ENCODE measurements around the gene PRCD.

Gene PRCD

DNA sequence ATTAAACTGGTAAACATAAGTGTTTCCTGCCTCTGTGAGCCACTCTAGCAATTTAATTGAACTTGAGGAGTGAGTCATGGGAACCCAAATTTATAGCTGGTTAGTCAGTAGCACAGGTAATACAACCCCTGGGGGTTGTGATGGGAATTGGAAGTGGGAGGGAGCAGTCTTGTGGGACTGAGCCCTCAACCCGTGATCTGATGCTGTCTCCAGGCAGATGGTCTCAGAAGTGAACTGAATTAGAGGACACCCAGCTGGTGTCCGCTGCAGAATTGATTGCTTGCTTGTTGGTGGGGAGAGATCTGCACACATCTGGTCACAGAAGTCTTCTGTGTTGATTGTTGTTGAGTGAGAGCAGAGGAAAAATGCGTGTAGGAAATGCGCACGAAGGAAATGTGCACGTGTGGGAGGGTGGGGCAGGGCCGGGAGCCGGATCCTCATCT lies 53.6 kb downstream of the PRCD start:
- H3K4me3 ChIP-seq (ENCODE audit: low read length): no peak overlapping the region
- H3K4me1 ChIP-seq (ENCODE audit: insufficient read depth, low read length): no peaks in the 10 kb centered on the region
- no peaks in the 10 kb centered on the region for H3K36me3 ChIP-seq (ENCODE audit: insufficient read depth, low read length)
- no peaks in the 10 kb centered on the region for H3K9me3 ChIP-seq (ENCODE audit: low read length)
- H3K27me3 ChIP-seq (ENCODE audit: insufficient read depth, low read length): peaks cover 4% of the 10 kb centered on the region
- no peak overlapping the region for H2AFZ ChIP-seq (ENCODE audit: low read depth, low read length)

DNA sequence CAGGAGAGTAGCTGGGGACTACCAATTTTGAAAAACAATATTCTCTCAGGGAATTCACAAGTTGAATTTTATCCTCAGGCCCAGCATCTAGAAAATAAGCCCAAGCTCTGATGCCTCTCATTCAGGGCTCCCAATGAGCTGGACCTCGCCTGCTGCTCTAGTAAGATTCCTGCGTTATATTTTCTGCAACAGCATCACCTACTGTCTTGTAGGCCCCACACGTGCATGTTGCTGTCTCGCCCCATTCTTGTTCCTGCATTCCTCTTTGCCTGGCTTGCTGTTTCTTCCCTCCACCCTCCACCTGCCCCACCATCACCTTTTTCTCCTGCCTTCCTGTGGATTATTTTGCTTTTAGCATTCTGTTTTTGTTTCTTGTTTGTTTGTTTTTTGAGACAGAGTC lies 54.1 kb downstream of the PRCD start:
- no peaks in the 10 kb centered on the region for H3K9me3 ChIP-seq (ENCODE audit: low read length)
- no peak overlapping the region for H2AFZ ChIP-seq (ENCODE audit: low read depth, low read length)
- H3K4me3 ChIP-seq (ENCODE audit: low read length): no peak overlapping the region
- no peaks in the 10 kb centered on the region for H3K27me3 ChIP-seq (ENCODE audit: insufficient read depth, low read length)
- no peaks in the 10 kb centered on the region for H3K4me1 ChIP-seq (ENCODE audit: insufficient read depth, low read length)
- no peaks in the 10 kb centered on the region for H3K36me3 ChIP-seq (ENCODE audit: insufficient read depth, low read length)

DNA sequence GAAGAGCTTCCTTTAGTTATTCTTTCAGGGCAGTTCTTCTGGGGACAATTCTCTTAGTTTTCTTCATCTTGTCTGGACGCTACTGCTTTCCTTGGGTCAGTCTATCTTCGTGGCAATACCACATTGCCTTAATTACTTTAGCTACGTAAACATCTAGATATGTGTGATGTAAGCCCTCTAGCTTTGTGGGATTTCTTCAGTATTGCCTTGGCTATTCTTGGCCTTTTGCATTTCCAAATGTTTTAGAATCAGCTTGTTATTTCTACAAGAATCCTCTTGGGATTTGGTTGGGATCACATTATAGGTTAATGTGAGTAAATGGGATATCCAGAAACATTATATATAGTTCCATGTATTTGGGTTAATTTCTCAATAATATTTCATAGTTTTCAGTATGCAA lies 54.8 kb downstream of the PRCD start:
- no peak overlapping the region for H2AFZ ChIP-seq (ENCODE audit: low read depth, low read length)
- no peaks in the 10 kb centered on the region for H3K4me1 ChIP-seq (ENCODE audit: insufficient read depth, low read length)

More for the DNA sequence above, 54.8 kb downstream of the PRCD start:
- Histone ChIP-seq H3K27me3 (ENCODE audit: insufficient read depth, low read length) (no peaks in the 10 kb centered on the region), H3K36me3 (ENCODE audit: insufficient read depth, low read length) (no peaks in the 10 kb centered on the region), H3K9me3 (ENCODE audit: low read length) (no peaks in the 10 kb centered on the region), H3K4me3 (ENCODE audit: low read length) (no peak overlapping the region)
